NCI-H187 treated with DMSO at 0.1 percent for 48 hours (cell line): ENCODE measurements around the gene RUNX1.
"Not testable (repeated sequence)": the region's sequence is repeated elsewhere in the genome, so short reads cannot be mapped to it uniquely, and the experiment has no call there.

Source experiments
- DNase-seq: peaks from one replicate; lab custom pipeline; 2025; lab: John Stamatoyannopoulos, UW

Gene RUNX1

GRCh38 chr21:35016517-35017188 is 32.4 kb downstream of the RUNX1 start:
- DNase-seq: no peak

- no peak for DNase-seq
Observed at GRCh38 chr21:35016071-35016470, 33.0 kb downstream of the RUNX1 start.

- DNase-seq: no peak
Observed at GRCh38 chr21:35015435-35016024, 33.6 kb downstream of the RUNX1 start.

GRCh38 chr21:35014302-35015041 is 34.6 kb downstream of the RUNX1 start:
- DNase-seq: no peak

GRCh38 chr21:35011681-35012080 is 37.4 kb downstream of the RUNX1 start:
- DNase-seq: no peak

GRCh38 chr21:35010447-35010846 is 38.7 kb downstream of the RUNX1 start:
- DNase-seq: no peak

GRCh38 chr21:35007348-35007747 is 41.8 kb downstream of the RUNX1 start:
- no peak for DNase-seq

- DNase-seq: no peak
Observed at GRCh38 chr21:35006771-35007170, 42.3 kb downstream of the RUNX1 start.

- DNase-seq: no peak
Observed at GRCh38 chr21:35006248-35006647, 42.9 kb downstream of the RUNX1 start.

GRCh38 chr21:35005560-35006224 is 43.4 kb downstream of the RUNX1 start:
- peak; percentile 58 for DNase-seq

- DNase-seq: no peak
Observed at GRCh38 chr21:35005077-35005476, 44.0 kb downstream of the RUNX1 start.

GRCh38 chr21:35004314-35004713 is 44.8 kb downstream of the RUNX1 start:
- DNase-seq: no peak

- DNase-seq: no peak
Observed at GRCh38 chr21:35002879-35003722, 46.0 kb downstream of the RUNX1 start.

- DNase-seq: no peak
Observed at GRCh38 chr21:34999397-34999941, 49.6 kb downstream of the RUNX1 start.

- DNase-seq: no peak
Observed at GRCh38 chr21:34998176-34998575, 50.9 kb downstream of the RUNX1 start.

GRCh38 chr21:34997294-34997693 is 51.8 kb downstream of the RUNX1 start:
- no peak for DNase-seq

- no peak for DNase-seq
Observed at GRCh38 chr21:34996304-34997101, 52.6 kb downstream of the RUNX1 start.

GRCh38 chr21:34995979-34996303 is 53.2 kb downstream of the RUNX1 start:
- DNase-seq: no peak

- DNase-seq: no peak
Observed at GRCh38 chr21:34994766-34995631, 54.1 kb downstream of the RUNX1 start.

GRCh38 chr21:34993521-34993921 is 55.6 kb downstream of the RUNX1 start:
- not testable (repeated sequence) for DNase-seq
